Aorta (tissue), 5 donors: Measurements from ENCODE around the gene FLNB. TPM values are rescaled to one million over a fixed set of nuclear protein-coding genes. Genes with fewer than 3 reads are reported as not detected.

ENCODE experiments used
- ATAC-seq: fragments of 200-7000 bp; cut with Tn5 transposase; one replicate; pipeline ENCODE4 v1.9.1; 2022; ENCODE audit warnings: moderate library complexity; ENCODE audit not compliant: low FRiP score
- DNase-seq, 2 donors: peaks; one replicate each; pipeline ENCODE4 v3.0.0-alpha.2; 2020
- H3K27ac ChIP-seq, 2 donors: one replicate each; pipeline ENCODE4 v1.5.1; 2013; ENCODE audit warnings: low read length in 2 of 2, mild to moderate bottlenecking in 2 of 2, moderate library complexity in 2 of 2, control low read depth in 1 of 2, inconsistent platforms in 1 of 2, low read depth in 1 of 2
- H3K27me3 ChIP-seq, 2 donors: one replicate each; pipeline ENCODE4 v1.6.1; 2013; ENCODE audit warnings: control low read depth in 1 of 2, low read length in 1 of 2, mild to moderate bottlenecking in 1 of 2, moderate library complexity in 1 of 2; ENCODE audit not compliant: insufficient read depth in 2 of 2, control insufficient read depth in 1 of 2
- H3K36me3 ChIP-seq, 2 donors: one replicate each; pipeline ENCODE4 v1.6.1; 2013; ENCODE audit warnings: control low read depth in 1 of 2, low read length in 1 of 2, mild to moderate bottlenecking in 1 of 2; ENCODE audit not compliant: insufficient read depth in 2 of 2, control insufficient read depth in 1 of 2
- H3K4me1 ChIP-seq, 2 donors: one replicate each; pipeline ENCODE4 v1.6.1; 2013; ENCODE audit warnings: low read length in 2 of 2, control low read depth in 1 of 2, mild to moderate bottlenecking in 1 of 2, moderate library complexity in 1 of 2; ENCODE audit not compliant: insufficient read depth in 2 of 2, control insufficient read depth in 1 of 2
- H3K4me3 ChIP-seq, 2 donors: one replicate each; pipeline ENCODE4 v1.5.1; 2013; ENCODE audit warnings: low read length in 2 of 2, control low read depth in 1 of 2, mild to moderate bottlenecking in 1 of 2
- H3K9me3 ChIP-seq: one replicate; pipeline ENCODE4 v1.6.1; 2013; ENCODE audit warnings: mild to moderate bottlenecking, low read length; ENCODE audit not compliant: control insufficient read depth
- WGBS, 2 donors: extraction: QIAGEN DNeasy Blood & Tissue Kit; methylation state at CpG; one replicate each; pipeline ENCODE4 v1.1.7; 2013; 5-methylcytosine and 5-hydroxymethylcytosine counted together
- intact Hi-C, 2 donors: fragments of 100-400 bp; cut with DNase I; formaldehyde crosslinking; loops; one replicate each; pipeline versions ENCODE4 v1.14.2 to v1.15.0; 2022
- polyA plus RNA-seq, 2 donors: library from polyadenylated mRNA; stranded (reverse); fragments of 200-250 nt; gene quantifications; one replicate each; pipeline ENCODE4 v1.2.3, GENCODE V29; 2013
- total RNA-seq, 2 donors: library from RNA; stranded (reverse); fragmentation: NEBNext Ultra II Directional; extraction: Animal tissue kit (Norgen Biotek cat#: 25700); gene quantifications; one replicate each; pipeline ENCODE4 v1.2.1, GENCODE V29; 2021
- donor health status: healthy with polysubstance abuse.
- donor health status: Bipolar disorder and iron deficiency.
- donor health status: DM: no; HTN: no; CAD: no.
- donor health status: DM: no; HTN: no; CAD: no.
- donor health status: DM: yes; HTN: yes; CAD: no.

Gene FLNB
- total and polyA plus RNA-seq, 4 donors, result 33.3 to 254 (median 125) TPM

GRCh38 chr3:57977818-57978235 lies 30.4 kb upstream of the FLNB start:
- H3K9me3 ChIP-seq, result no peaks in the 10 kb centered on the region
- intact Hi-C loops, result no loop called here
- H3K27ac ChIP-seq, result no peak overlapping the region
- H3K36me3 ChIP-seq, result no peaks in the 10 kb centered on the region
- ATAC-seq (no peak), DNase-seq (no peak)
- no peaks in the 10 kb centered on the region for H3K4me1 ChIP-seq
- no peaks in the 10 kb centered on the region for H3K27me3 ChIP-seq
- 62 to 69% methylated on average over 4 of the region's 4 CpGs for WGBS, 2 donors
- H3K4me3 ChIP-seq, result no peak overlapping the region

- 87 to 90% methylated on average over 8 of the region's 8 CpGs for WGBS, 2 donors
- intact Hi-C loops, result no loop called here
- H3K36me3 ChIP-seq, result no peaks in the 10 kb centered on the region
- ATAC-seq (no peak), DNase-seq (no peak)
- no peaks in the 10 kb centered on the region for H3K4me1 ChIP-seq
- no peak overlapping the region for H3K4me3 ChIP-seq
- H3K27me3 ChIP-seq, result no peaks in the 10 kb centered on the region
- H3K27ac ChIP-seq, result no peak overlapping the region
- no peaks in the 10 kb centered on the region for H3K9me3 ChIP-seq
Measured at GRCh38 chr3:57978316-57978715, 29.9 kb upstream of the FLNB start.

GRCh38 chr3:57980416-57980815 lies 27.8 kb upstream of the FLNB start:
- no peak overlapping the region for H3K4me3 ChIP-seq
- ATAC-seq (no peak), DNase-seq (no peak)
- H3K27ac ChIP-seq, result no peak overlapping the region
- no peaks in the 10 kb centered on the region for H3K27me3 ChIP-seq
- H3K4me1 ChIP-seq, result no peaks in the 10 kb centered on the region
- no peaks in the 10 kb centered on the region for H3K36me3 ChIP-seq
- intact Hi-C loops, result no loop called here
- WGBS, 2 donors, result 30 to 34% methylated on average over 1 of the region's 1 CpG
- no peaks in the 10 kb centered on the region for H3K9me3 ChIP-seq

- ATAC-seq (no peak), DNase-seq (no peak)
- Histone ChIP-seq H3K36me3 (no peaks in the 10 kb centered on the region), H3K9me3 (no peaks in the 10 kb centered on the region), H3K4me1 (no peaks in the 10 kb centered on the region), H3K27me3 (no peaks in the 10 kb centered on the region), H3K4me3 (no peak overlapping the region), H3K27ac (no peak overlapping the region)
- 81 to 88% methylated on average over 10 of the region's 10 CpGs for WGBS, 2 donors
- intact Hi-C loops, result no loop called here
Measured at GRCh38 chr3:57981483-57982087, 26.6 kb upstream of the FLNB start.

DNA sequence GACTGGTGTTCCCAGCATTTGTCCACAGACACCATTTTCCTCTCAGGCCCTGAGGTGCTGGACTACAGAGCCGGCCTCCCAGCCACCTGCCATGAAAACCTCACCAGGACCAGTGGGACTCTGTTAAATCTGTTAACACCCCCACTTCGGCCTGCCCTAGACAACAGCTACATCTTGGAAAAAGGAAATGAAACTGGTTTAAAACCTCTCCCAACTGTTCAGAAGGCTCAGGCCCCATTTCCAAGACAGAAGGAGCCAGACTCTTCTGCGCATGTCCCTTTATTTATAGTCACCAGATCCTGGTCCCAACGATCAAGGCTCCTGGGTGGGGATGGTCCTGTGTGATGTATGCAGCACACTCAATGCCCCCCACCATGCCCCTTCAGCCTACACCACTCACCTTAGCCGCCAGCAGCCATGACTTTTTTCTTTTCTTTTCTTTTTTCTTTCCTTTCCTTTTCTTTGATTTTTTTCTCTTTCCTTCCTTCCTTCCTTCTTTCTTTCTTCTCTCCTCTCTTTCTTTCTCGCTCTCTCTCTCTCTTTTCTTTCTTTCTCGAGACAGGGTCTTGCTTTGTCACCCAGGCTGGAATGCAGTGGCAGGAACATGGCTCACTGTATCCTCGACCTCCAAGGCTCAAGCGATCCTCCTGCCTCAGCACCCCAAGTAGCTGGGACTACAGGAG lies 25.5 kb upstream of the FLNB start:
- Histone ChIP-seq H3K27me3 (no peaks in the 10 kb centered on the region), H3K4me3 (no peak overlapping the region), H3K27ac (no peak overlapping the region), H3K9me3 (no peaks in the 10 kb centered on the region), H3K36me3 (no peaks in the 10 kb centered on the region), H3K4me1 (no peaks in the 10 kb centered on the region)
- no peak for ATAC-seq
- WGBS, 2 donors, result 91 to 95% methylated on average over 9 of the region's 9 CpGs
- DNase-seq, result no peak
- intact Hi-C loops, result no loop called here

DNA sequence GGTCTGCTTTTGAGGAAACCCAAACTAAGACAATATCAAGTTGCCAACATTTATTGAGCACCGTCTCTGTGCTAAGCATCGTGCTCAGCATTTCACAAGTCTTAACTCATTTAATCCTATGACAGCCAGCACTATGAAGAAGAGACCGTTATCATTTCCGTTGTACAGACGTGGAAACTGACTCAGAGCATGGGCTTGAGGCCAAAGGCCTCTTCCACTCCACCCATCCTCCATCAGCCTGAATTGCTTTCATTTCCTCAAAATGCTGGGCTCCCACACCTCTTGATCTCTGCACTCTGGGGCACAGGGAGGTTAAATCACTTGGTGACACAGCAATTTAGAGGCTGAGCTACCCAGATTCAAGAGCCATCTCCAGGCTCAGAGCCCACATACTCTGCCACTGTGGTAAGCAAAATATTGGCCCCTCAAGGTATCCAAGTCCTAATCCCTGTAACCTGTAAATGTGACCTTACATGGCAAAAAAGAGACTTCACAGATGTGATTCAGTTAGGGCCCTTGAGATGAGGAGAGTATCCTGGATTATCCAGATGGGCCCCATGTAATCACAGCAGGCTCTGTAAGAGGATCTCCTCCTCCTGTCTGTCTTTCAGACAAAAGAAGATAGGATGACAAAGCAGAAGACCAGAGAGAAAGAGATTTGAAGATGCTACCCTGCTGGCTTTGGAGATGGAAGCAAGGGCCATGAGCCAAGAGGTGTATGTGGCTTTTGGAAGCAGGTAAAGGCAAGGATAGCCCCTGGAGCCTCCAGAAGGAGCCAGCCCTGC lies 24.3 kb upstream of the FLNB start:
- intact Hi-C loops, result no loop called here
- ATAC-seq, result peak; percentile 88
- WGBS, 2 donors, result 40 to 41% methylated on average over 5 of the region's 5 CpGs
- Histone ChIP-seq H3K9me3 (no peaks in the 10 kb centered on the region), H3K4me1 (no peaks in the 10 kb centered on the region), H3K27me3 (no peaks in the 10 kb centered on the region), H3K4me3 (no peak overlapping the region), H3K27ac (no peak overlapping the region), H3K36me3 (no peaks in the 10 kb centered on the region)
- peak in 1 of 2 donors; percentile 83 for DNase-seq

DNA sequence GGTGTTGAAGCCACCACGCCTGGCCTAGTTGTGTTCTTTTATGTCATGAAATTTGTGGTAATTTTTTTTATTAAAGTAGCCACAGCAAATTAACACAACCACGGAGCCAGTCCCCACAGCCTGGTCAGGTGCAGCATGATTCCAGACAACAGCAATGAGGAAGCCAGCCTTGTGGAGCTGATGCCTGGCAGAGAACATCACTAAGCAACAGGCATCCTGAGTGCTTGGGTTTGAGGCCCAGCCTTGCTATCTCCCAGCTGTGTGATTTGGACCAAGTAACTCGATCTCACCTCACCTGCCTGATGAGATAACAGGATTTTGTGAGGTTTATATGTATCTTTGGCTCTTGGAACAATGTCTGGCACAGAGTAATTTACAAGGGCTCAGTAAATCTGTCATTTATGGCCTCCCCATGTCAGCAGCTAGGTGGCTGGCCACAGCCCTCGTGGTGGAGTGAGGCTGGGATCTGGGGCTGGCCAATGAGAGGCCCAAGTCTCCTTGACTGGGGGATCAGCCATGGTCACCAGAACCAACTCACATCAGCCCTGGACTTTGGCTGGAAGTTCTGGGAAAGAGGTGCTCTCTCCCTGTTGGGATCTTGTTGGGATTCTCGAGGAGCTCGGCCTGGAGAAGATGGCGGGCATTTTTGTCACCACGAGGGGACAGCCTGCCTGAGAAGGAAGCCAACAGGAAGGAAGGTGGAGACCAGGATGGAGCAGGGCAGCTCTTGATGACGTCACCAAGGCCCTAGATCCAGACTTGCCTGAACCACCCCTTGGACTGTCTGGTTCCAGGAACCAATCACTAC lies 22.8 kb upstream of the FLNB start:
- 84 to 92% methylated on average over 9 of the region's 9 CpGs for WGBS, 2 donors

GRCh38 chr3:57985984-57986246 lies 22.3 kb upstream of the FLNB start:
- H3K9me3 ChIP-seq, result no peaks in the 10 kb centered on the region
- WGBS, 2 donors, result 98% methylated on average over 2 of the region's 2 CpGs
- intact Hi-C loops, result no loop called here

More for the DNA sequence above, 22.8 kb upstream of the FLNB start:
- H3K9me3 ChIP-seq, result no peaks in the 10 kb centered on the region
- DNase-seq, result no peak
- no peak overlapping the region for H3K4me3 ChIP-seq
- intact Hi-C loops, result no loop called here
- H3K27ac ChIP-seq, result no peak overlapping the region
- H3K4me1 ChIP-seq, result no peaks in the 10 kb centered on the region
- ATAC-seq, result no peak
- no peaks in the 10 kb centered on the region for H3K27me3 ChIP-seq
- no peaks in the 10 kb centered on the region for H3K36me3 ChIP-seq

More at GRCh38 chr3:57985984-57986246, 22.3 kb upstream of the FLNB start:
- Histone ChIP-seq H3K4me3 (no peak overlapping the region), H3K36me3 (no peaks in the 10 kb centered on the region), H3K27me3 (no peaks in the 10 kb centered on the region), H3K4me1 (no peaks in the 10 kb centered on the region), H3K27ac (no peak overlapping the region)
- DNase-seq, result no peak
- ATAC-seq, result no peak
